Thyroid gland (tissue), 4 donors: ENCODE results near the gene MAST4.

Experiments
- POLR2A ChIP-seq, 2 donors: fragments of 450-650 bp; IDR thresholded peaks; one replicate each; pipeline ENCODE4 v1.6.1; 2017; ENCODE audit warnings: antibody characterized with exemption in 2 of 2, mild to moderate bottlenecking in 2 of 2, moderate library complexity in 1 of 2
- TF ChIP-seq, protein P1 (sequence below), 6 experiments: fragments of 200-600 bp in 3 of 6; fragments of 450-650 bp in 3 of 6; sonication (generic) in 3 of 6; IDR thresholded peaks; one replicate each; pipeline ENCODE4 v1.5.1; 2016 to 2019; ENCODE audit warnings: antibody characterized with exemption in 6 of 6, mild to moderate bottlenecking in 2 of 6, inconsistent platforms in 1 of 6, moderate library complexity in 1 of 6

DNA sequence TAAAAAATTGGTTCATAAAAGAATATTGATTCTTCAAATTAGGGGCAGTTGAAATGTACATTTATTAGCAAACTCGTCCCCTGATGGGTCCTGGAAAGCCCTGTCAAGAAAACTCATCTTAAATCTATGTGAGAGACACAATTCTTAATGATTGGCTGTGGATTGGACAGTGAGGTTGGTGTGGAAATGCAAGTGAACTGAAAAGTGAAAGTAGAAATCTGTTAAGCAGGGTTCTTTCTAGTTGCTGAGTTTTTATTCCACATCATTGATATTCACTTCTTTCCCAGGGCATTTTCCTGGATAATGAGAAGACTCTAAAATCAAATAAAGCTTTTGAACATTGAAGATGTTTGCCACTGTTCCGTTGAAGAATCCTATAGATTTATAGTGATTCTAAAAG lies 292.4 kb downstream of the MAST4 start:
- TF ChIP-seq, protein P1, sequence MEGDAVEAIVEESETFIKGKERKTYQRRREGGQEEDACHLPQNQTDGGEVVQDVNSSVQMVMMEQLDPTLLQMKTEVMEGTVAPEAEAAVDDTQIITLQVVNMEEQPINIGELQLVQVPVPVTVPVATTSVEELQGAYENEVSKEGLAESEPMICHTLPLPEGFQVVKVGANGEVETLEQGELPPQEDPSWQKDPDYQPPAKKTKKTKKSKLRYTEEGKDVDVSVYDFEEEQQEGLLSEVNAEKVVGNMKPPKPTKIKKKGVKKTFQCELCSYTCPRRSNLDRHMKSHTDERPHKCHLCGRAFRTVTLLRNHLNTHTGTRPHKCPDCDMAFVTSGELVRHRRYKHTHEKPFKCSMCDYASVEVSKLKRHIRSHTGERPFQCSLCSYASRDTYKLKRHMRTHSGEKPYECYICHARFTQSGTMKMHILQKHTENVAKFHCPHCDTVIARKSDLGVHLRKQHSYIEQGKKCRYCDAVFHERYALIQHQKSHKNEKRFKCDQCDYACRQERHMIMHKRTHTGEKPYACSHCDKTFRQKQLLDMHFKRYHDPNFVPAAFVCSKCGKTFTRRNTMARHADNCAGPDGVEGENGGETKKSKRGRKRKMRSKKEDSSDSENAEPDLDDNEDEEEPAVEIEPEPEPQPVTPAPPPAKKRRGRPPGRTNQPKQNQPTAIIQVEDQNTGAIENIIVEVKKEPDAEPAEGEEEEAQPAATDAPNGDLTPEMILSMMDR (IDR thresholded peaks at IDR 0.05): no peak
- TF ChIP-seq POLR2A (IDR thresholded peaks at IDR 0.05): no peak
